Skin of body (tissue), 2 donors: ENCODE results near the gene RAPGEFL1. TPM values are rescaled to one million over a fixed set of nuclear protein-coding genes. Genes with fewer than 3 reads are reported as not detected.
A peak's percentile ranks its signal among the peaks of the same experiment; 100 is the strongest.
"Not testable (repeated sequence)": the region's sequence is repeated elsewhere in the genome, so short reads cannot be mapped to it uniquely, and the experiment has no call there.

Source experiments
- DNase-seq: peaks from one replicate; lab custom pipeline; 2025; lab: John Stamatoyannopoulos, UW
- total RNA-seq: library from RNA; depleted of rRNA; stranded (reverse); fragments of >200 nt; gene quantifications from one replicate; pipeline ENCODE4 v1.2.3, GENCODE V29; 2014

Gene RAPGEFL1, protein sequence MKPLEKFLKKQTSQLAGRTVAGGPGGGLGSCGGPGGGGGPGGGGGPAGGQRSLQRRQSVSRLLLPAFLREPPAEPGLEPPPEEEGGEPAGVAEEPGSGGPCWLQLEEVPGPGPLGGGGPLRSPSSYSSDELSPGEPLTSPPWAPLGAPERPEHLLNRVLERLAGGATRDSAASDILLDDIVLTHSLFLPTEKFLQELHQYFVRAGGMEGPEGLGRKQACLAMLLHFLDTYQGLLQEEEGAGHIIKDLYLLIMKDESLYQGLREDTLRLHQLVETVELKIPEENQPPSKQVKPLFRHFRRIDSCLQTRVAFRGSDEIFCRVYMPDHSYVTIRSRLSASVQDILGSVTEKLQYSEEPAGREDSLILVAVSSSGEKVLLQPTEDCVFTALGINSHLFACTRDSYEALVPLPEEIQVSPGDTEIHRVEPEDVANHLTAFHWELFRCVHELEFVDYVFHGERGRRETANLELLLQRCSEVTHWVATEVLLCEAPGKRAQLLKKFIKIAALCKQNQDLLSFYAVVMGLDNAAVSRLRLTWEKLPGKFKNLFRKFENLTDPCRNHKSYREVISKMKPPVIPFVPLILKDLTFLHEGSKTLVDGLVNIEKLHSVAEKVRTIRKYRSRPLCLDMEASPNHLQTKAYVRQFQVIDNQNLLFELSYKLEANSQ
- 27.8 TPM for total RNA-seq

DNA sequence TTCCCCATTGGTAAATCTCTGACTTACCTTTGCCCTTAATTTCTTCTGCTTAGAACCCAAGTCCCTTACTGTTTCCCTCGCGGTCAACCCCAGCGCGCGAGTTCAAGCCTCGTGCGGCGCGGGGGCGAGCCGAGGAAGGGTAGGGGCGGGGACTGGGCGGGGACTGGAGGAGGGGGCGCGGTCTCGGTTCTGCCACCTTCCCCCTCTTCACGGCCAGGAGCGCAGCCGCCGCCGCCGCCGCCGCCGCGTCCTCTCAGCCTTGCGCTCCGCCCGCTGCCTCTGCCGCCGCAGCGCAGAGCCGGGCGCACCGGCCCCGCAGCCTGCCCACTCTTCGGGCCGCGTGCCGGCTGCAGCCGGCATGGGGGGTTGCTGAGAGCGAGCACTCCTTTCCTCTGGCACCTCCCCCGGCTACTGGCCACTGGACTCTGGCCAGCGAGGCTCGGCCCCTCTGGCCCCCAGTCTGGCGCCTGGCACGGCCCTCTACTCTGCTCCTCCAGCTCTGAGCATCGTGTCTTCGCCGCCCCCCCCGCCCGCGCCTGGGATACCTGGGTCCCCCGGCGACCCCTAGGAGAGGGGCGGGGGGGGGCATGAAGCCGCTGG is at the start of gene RAPGEFL1:
Gene RAPGEFL1, plus strand, starts transcription at position 196 of the 600 bp plus-strand sequence. Its CDS starts 392 bp downstream, at position 588.
- DNase-seq = no peak

DNA sequence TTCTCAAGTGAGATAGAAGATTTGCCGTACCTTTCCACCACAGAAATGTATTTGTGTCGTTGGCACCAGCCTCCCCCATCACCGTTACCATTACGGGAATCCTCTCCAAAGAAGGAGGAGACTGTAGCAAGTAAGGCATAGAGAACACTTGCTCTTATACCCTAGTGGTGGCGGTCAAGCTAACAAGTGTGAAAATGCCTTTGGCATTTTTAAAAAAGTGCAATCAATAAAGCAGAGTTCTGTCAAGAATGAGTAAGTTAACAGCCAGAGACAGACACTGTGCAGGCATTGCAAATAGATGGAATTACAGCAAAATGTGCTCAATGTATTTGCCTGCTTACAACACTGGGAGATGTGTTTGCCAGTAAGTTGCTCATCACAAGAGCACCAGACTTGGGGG is 47.8 kb upstream of the RAPGEFL1 start:
- no peak for DNase-seq

DNA sequence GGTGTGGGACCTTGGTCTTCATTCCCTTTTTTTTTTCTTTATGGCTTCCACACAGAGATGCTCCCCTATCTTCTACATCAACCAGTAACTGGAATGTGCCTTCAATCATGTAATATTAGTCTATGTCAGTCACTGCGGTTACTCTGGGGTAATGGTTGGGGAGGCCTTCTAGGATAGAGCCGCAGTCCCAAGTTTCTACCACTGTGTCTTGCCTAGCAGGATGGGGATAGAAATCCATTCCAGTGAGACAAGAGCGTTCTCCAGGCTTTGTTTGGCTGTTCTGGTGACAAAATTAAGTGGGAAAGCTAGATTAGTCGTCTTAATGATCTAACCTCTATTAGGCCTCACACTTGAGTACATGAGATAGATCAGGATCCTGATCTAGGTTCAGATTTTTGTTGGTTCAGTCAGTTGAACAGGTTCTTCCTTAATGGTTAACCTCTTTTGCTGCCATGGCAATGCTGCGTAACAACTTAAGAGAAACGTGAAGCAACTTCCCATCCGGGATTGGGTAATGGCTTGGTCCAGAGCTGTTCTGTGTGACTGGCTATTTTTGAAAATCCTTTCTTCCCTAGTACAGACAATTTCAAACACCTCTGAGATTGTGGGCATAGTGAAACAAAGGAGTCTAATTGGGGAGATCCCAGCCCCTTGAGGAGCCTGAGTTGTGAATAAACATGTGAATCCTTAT is 46.8 kb upstream of the RAPGEFL1 start:
- DNase-seq = no peak

DNA sequence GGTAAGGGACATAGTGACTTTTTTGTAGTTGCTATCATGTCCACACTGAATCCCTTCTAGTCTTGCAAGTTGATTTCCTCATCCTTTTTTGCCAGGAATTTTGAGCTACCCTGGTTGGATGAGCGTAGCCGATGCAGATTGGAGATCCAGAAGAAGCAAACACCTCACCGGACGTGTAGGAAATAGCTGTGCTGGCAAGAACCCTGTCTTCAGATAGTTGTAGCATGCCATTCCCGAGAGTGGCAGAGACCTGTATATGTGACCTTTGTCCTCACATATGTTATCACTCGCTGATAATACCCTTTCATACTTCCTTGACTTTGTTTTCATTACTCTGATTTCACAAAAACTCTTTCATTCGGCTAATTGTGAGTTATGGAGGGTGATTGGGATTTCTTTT is 43.1 kb upstream of the RAPGEFL1 start:
- DNase-seq = no peak

DNA sequence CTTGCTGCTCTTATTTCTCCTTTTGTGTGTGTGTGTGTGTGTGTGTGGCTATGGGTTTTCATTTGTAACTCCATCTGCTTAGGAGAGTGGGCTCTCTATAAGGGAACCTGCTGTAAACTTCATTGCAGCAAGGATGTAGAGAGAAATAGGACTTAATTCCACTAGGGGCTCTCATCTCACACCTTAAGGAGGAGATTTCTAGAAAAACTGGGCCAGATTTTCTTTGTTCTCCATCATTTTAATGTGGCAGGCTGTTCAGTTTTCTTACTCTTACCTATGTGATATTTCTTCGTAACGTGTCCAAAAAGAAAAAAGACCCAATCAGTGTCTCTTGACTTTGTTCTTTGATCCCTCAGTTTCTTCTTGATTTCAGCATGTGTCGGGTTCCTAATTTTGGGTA is 41.5 kb upstream of the RAPGEFL1 start:
- no peak for DNase-seq

DNA sequence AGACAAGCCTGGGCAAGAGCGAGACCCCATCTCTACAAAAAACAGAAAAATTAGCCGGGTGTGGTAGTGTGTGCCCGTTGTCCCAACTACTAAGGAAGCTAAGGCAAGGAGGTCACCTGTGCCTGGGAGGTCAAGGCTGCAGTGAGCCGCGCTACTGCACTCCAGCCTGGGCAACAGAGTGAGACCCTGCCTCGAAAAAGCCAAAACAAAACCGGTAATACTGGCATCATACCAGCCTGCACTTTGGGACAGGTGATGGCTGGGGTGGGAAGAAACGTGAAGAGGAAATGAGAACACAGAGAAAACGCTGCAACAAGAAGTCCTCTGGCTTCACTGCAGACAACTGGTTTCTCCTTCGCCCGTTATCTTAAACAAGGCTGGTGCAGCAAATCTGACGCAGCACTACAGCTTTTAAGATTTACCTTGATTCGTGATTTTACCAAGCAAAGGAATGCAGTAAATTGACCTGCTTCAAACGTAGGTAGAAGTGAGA is 37.7 kb upstream of the RAPGEFL1 start:
- no peak for DNase-seq

DNA sequence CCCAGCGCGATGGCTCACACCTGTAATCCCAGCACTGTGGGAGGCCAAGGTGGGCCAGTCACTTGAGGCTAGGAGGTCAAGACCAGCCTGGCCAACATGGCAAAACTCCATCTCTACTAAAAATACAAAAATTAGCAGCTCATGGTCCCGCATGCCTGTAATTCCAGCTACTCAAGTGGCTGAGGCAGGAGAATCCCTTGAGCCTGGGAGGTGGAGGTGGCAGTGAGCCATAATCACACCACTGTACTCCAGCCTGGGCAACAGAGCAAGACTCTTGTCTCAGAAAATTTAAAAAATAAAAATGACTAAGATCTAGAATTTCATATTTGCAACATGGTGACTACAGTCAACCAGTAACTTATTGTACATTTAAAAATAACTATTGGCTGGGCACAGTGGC is 34.1 kb upstream of the RAPGEFL1 start:
- DNase-seq = not testable (repeated sequence)

DNA sequence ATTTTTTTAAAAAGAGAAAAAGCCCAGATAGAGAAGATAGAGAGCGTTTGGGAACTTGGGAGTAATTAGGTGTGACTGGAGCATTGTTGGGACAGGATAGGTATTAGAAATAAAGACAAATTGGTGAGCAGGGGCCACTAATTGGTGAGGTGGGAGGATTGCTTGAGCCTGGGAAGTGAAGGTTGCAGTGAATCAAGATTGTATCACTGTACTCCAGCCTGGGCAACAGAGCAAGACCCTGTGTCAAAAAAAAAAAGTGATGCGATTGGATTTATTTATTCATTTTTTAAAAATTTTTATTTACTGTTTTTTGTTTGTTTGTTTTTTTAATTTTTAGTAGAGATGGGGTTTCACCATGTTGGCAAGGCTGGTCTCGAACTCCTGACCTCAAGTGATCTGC is 31.8 kb upstream of the RAPGEFL1 start:
- no peak for DNase-seq

DNA sequence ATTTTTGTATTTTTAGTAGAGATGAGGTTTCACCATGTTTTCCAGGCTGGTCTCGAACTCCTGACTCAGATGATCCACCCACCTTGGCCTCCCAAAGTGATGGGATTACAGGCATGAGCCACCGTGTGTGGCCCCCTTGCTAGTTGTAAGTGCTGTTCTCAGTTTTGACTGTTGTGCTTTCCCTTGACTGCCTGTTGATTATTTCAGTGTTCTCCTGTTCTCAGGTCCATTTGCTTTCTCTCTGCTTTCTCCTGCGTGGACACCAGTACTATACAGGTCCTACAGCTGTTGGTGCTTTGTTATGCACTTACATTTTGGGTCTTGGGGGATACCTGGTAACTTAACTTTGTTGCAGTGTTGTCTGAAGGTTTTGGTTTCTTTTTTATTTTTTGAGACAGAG is 28.7 kb upstream of the RAPGEFL1 start:
- no peak for DNase-seq

DNA sequence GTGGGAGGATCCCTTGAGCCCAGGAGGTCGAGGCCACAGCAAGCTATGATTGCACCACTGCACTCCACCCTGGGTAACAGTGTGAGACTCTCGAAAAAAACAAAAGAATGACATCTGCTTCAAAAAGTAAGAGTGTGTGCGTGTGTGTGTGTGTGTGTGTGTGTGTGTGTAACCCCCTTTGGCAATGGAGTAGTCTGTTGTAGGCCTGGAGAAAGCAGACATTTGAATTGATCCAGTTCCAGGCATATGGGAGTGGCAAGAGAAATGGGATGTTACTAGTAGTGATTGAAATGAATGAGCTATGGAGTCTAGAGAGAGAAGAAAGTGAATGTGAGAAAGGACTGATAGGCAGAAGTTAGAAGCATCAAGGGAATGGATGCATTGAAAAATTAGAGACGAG is 27.0 kb upstream of the RAPGEFL1 start:
- no peak for DNase-seq

DNA sequence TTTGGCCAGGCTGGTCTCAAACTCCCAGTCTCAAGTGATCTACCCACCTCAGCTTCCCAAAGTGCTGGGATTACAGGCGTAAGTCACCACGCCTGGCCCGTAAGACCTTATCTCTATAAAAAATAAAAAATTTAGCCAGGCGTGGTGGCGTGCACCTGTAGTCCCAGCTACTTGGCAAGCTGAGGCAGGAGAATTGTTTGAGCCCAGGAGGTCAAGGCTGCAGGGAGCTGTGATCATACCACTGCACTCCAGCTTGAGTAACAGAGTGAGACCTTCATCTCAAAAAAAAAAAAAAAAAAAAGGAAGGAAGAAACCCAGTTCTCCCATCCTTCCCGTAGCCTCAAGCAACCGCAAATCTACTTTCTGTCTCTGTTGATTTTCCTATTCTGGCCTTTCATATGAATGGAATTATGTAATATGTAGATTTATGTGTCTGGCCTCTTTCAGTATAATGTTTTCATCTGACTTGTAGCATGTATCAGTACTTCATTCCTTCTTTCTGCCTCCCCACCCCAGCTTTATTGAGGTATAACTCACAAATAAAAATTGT is 25.8 kb upstream of the RAPGEFL1 start:
- DNase-seq = no peak

DNA sequence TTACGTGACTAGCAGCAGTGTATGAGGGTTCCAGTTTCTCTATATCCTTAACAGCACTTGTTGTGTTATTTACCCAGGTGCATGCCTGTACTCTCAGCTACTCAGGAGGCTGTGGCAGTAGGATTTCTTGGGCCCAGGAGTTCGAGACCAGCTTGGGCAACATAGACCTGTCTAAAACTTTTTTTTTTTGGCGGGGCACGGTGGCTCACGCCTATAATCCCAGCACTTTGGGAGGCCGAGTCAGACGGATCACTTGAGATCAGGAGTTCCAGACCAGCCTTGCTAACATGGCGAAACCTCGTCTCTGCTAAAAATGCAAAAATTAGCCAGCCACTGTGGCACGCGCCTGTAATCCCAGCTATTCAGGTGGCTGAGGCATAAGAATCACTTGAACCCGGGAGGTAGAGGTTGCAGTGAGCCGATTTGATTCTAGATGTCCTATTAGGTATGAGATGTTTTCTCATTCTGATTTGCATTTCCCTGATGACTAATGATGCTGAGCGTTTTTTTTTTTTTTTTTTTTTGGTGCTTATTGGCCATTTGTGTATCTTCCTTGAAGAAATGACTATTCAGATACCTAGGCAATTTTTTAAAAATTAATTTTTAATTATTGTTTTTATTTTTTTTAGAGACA is 23.6 kb upstream of the RAPGEFL1 start:
- DNase-seq = no peak

DNA sequence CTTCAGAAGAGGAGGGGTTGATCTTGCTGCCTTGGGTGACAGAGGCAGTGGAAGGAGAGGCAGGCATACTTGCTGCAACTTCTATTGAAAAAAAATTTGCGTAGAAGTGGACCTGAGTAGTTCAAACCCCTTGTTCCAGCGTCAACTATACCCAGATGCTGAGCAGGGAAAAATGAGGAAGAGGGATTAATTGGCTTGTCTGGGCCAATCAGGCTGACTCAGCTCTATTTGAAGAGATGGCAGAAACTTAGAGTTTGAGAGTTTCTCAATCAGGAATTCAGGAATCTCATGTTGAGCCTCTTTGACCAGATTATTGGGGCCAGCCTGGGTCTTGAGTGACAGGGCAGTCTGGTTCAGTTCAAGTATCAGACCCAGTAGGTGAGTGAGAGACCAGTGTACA is 19.3 kb upstream of the RAPGEFL1 start:
- DNase-seq = no peak

DNA sequence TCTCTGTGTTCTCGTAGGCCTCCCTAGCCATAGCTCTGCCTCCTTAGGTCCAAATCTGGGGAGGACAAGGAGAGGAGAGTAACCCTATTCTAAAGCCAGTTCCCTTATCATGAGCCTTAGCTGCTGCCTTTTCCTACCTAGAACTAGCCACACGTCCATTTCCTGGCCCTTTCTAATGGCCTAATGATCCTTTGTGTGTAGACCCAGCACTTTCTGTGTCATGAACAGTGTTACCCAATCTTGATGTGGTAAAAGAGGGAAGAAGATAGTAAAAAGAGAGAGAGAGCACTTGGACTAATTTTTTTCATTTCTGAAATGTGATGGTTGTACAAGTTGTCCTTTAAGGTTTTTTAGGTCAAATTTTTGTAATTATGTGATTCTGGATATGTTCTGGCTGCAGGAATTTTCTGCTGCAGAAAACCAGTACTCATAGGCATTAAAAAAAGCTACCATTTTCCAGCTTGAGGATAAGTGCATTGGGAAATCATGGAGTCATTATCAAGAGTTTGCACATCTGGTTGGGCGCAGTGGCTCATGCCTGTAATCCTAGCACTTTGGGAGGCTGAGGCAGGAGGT is 18.7 kb upstream of the RAPGEFL1 start:
- no peak for DNase-seq

DNA sequence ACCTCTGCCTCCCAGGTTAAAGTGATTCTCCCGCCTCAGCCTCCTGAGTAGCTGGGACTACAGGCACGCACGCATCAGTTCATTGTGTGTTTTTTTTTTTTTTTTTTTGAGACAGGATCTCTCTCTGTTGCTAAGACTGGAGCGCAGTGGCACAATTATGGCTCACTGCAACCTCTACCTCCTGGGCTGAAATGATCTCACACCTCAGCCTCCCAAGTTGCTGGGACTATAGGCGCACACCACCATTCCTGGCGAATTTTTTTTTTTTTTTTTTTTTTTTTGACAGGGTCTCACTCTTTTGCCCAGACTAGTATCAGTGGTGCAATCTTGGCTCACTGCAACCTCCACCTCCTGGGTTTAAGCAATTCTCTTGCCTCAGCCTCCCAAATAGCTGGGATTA is 17.8 kb upstream of the RAPGEFL1 start:
- no peak for DNase-seq

DNA sequence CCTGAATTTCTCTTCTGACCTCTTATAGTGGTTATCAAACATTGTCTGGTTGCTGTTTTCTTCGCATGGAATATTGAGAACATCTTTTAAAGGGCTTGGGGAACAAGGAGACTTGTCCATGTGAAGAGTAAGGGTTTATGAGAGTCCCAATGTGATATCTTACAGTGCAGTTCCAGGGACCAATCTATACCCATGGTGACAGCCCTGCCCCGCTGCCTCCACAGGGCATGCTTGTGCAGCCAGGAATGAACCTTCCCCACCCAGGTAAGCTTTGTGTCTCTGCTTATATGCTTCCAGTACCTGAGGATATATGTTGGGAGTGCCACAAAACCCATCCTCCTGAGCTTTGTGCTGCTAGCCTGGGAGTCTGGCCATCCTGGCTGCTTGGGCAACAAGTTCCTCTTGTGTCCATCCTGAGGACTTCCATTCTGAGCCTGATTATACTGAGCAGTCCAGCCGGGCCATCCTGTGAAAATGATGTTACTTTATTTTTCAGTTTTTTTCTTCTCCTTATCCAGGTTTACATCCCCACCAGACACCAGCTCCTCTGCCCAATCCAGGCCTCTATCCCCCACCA is 9.5 kb upstream of the RAPGEFL1 start:
- DNase-seq = no peak

DNA sequence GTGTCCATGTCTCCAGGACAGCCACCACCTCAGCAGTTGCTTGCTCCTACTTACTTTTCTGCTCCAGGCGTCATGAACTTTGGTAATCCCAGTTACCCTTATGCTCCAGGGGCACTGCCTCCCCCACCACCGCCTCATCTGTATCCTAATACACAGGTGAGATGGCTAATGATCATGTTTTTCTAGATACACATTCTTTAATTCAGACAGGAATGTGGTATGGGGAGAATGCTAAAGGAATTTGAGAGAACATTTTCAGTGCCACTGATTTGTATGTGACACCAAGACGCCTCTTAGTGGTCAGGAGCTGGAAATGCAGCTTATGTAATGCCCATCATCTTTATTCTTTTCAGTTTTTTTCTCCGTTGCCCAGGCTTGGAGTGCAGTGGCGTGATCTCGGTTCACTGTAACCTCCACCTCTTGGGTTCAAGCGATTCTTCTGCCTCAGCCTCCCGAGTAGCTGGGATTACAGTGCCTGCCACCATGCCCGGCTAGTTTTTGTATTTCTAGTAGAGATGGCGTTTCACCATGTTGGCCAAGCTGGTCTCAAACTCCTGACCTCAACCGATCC is 8.9 kb upstream of the RAPGEFL1 start:
- DNase-seq = peak; percentile 65

DNA sequence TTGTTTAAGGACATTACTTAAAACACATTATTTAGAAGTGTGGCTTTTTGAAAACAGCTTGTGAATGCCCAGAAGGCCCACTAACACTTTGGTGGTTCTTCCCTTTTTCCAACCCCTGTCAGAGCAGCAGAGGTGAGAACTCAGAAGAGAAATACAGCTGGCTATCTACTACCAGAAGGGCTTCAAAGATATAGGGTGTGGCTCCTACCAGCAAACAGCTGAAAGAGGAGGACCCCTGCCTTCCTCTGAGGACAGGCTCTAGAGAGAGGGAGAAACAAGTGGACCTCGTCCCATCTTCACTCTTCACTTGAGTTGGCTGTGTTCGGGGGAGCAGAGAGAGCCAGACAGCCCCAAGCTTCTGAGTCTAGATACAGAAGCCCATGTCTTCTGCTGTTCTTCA is 6.9 kb upstream of the RAPGEFL1 start:
- no peak for DNase-seq

DNA sequence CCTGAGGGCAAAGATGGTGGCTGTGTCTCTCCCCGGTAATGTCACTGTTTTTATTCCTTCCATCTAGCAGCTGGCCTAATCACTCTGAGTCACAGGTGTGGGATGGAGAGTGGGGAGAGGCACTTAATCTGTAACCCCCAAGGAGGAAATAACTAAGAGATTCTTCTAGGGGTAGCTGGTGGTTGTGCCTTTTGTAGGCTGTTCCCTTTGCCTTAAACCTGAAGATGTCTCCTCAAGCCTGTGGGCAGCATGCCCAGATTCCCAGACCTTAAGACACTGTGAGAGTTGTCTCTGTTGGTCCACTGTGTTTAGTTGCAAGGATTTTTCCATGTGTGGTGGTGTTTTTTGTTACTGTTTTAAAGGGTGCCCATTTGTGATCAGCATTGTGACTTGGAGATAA is 5.5 kb upstream of the RAPGEFL1 start:
- DNase-seq = no peak
